PC-9 (cell line): ENCODE data around the gene MYBPC2.

Experiments
- EZH2 ChIP-seq: fragments of 200-600 bp; sonication (generic); IDR thresholded peaks from 2 replicates; pipeline ENCODE4 v1.8.0; 2017; ENCODE audit warnings: antibody characterized with exemption, low read depth
- TF ChIP-seq, protein P1 (sequence below): fragments of 200-600 bp; sonication (generic); conservative IDR thresholded peaks from 2 replicates; pipeline ENCODE4 v1.6.1; 2017; ENCODE audit warnings: mixed run types, antibody characterized with exemption, mild to moderate bottlenecking, moderate library complexity

DNA sequence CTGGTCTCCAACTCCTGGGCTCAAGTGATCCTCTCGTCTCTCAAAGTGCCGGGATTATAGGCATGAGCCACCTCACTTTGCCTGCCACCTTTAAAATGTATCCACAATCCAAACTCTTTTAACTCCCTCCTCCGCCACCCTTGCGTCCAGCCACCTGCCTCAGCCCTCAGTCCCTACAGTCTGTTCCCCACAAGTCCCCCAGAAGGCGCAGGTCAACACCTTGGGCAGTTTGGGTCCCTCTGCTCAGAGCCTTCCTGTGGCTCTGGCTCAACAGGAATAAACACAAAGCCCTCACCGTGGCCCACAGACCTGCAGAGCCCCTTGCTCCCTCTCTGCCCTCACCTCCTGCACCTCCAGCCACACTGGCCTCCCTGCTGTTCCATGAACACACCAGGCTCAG, 36.1 kb downstream of the MYBPC2 start:
- TF ChIP-seq, protein P1, sequence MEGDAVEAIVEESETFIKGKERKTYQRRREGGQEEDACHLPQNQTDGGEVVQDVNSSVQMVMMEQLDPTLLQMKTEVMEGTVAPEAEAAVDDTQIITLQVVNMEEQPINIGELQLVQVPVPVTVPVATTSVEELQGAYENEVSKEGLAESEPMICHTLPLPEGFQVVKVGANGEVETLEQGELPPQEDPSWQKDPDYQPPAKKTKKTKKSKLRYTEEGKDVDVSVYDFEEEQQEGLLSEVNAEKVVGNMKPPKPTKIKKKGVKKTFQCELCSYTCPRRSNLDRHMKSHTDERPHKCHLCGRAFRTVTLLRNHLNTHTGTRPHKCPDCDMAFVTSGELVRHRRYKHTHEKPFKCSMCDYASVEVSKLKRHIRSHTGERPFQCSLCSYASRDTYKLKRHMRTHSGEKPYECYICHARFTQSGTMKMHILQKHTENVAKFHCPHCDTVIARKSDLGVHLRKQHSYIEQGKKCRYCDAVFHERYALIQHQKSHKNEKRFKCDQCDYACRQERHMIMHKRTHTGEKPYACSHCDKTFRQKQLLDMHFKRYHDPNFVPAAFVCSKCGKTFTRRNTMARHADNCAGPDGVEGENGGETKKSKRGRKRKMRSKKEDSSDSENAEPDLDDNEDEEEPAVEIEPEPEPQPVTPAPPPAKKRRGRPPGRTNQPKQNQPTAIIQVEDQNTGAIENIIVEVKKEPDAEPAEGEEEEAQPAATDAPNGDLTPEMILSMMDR: no peak
- TF ChIP-seq EZH2: no peak
